ENCODE data around the gene ASTL. TPM values are rescaled to one million over a fixed set of nuclear protein-coding genes. Genes with fewer than 3 reads are reported as not detected.
A peak's percentile ranks its signal among the peaks of the same experiment; 100 is the strongest.

ASTL gene
- total RNA-seq, 2 experiments from 2014 or later = 0.34 TPM; not detected in 1

DNA sequence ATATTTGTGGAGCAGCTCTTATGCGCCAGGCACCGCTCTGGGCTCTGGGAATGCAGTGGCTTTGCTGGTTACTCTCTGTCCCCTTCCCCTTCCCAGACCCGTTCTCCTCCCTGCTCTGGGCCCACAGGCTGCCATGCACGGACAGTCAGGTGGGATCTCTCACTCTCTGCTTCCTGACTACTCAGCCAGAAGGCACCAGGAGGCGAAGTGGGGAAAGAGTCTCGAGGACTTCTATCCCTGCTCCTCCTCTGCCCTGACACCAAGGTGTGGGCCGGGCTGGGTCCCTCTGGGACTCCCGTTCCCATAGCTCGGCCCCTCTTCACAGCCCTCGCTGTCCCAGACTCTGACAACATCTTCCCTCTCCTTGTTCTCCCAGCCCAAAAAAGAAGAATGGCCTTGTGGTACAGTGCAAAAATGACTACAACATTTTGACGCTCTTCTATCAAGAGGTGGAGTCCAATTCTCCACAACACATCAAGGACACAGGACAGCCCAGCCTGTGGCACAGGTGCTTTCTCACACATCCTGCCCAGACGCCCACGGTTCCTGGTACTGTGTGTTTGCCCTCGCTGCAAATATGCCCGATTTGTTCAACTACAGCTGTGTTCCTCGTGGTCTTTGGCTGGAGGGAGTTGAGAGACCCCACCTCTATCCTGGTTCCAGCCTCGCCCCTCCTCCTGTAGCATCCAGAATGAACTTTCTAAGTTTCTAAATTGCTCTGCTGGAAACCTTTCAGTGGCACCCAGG, 21.0 kb upstream of the ASTL start:
- Mint-ChIP-seq H3K27me3 (ENCODE audit: low read depth) (no peaks in the 10 kb centered on the region), H3K4me3 (no peak overlapping the region), H3K9me3 (ENCODE audit: insufficient read depth) (no peaks in the 10 kb centered on the region), H3K4me1 (ENCODE audit: low read depth) (peaks cover 78% of the 10 kb centered on the region), H3K36me3 (ENCODE audit: low read depth) (peaks cover 2% of the 10 kb centered on the region), H3K27ac (peak overlapping the region; percentile 48)
- CTCF ChIA-PET = interaction anchor here (1.0 to 3.7 kb wide), 5 partner anchors 15 to 21 kb away, joined by 4 to 18 read pairs (median 4); partner anchors contain the start of gene ASTL
- ATAC-seq = no peak
- POLR2A ChIA-PET = interaction anchor here (0.9 to 9.1 kb wide), 2 partner anchors 9 to 15 kb away, joined by 3 to 193 read pairs; partner anchors contain the start of gene DUSP2
- DNase-seq = no peak

DNA sequence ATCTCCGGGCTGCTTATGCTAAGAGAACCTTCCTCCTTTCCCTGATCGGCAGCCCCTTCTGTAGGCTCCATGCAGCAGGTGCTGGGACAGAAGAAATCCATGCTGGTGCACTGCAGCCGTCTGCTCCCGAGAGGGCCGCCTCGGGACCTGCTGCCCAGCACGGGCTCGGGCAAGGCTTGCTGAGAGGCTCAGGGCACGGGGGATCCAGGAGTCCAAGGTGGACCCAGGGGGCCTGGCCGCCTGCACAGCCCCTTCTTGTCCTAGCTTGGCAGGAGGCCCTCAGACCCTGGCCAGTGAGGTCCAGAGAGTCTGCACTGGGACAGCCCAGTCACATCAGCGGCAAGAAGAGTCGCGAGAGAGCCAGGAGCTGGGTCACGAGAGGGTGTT, 20.2 kb upstream of the ASTL start:
- POLR2A ChIA-PET = interaction anchor here (0.8 to 9.1 kb wide), 4 partner anchors 9 to 249 kb away, joined by 3 to 193 read pairs (median 3); partner anchors contain the start of genes DUSP2 and STARD7
- Mint-ChIP-seq H3K4me3 (no peak overlapping the region), H3K36me3 (ENCODE audit: low read depth) (peaks cover 2% of the 10 kb centered on the region), H3K27ac (peak overlapping the region; percentile 77), H3K27me3 (ENCODE audit: low read depth) (no peaks in the 10 kb centered on the region), H3K9me3 (ENCODE audit: insufficient read depth) (no peaks in the 10 kb centered on the region), H3K4me1 (ENCODE audit: low read depth) (peaks cover 71% of the 10 kb centered on the region)
- CTCF ChIA-PET = interaction anchor here (1.0 to 3.7 kb wide), 5 partner anchors 12 to 41 kb away, joined by 3 to 18 read pairs (median 5); partner anchors contain the start of gene ASTL
- DNase-seq (no peak), ATAC-seq (no peak)

DNA sequence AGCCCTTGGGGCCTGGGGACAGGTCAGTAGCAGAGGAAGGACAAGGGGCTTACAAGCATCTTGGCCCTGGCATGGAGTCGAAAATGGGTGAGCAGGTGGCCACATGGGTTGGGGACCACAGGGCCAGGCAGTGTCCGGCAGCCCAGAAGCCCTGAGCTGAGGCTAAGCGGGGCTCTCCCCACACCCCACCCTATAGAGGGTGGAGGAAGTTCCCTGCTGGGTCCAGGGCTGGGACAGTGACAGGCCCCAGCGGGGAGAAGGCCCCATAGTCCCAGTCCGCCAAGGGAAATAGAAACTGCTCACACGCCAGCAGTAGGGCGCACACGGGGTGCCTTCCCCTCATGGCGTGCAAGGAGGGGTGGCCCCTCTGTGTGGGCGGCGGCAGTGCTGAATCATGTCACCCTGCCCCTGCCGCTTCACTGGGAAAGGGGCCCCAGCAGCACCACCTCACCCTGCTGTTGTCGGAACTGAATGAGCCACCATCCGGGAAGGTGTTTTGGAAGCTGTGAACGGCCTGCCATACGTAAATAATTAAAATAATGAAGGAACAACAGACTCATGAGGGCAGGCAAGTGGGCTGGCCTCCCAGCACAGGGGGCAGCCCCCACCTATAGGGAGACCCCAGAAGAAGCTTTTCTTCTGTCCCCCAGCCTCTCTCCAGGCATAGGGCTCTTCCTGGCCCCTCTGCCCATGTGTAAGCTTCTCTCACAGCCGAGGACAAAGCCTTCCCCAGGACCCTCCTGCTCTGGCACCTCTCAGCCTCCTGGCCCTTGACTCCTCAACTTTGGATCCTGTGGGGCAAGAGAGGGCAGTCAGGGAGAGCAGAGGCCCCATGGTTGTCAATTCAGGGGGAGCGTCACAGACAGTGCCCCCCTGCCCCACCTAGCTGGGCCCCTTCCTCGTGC, 19.6 kb upstream of the ASTL start:
- no peaks in the 10 kb centered on the region for H3K27me3 Mint-ChIP-seq (ENCODE audit: low read depth)
- ChIA-PET CTCF (interaction anchor here (0.6 to 3.7 kb wide), 7 partner anchors 11 to 41 kb away, joined by 3 to 18 read pairs (median 5); partner anchors contain the start of gene ASTL), POLR2A (interaction anchor here (0.8 to 9.1 kb wide), 4 partner anchors 14 to 249 kb away, joined by 3 to 193 read pairs (median 3); partner anchors contain the start of genes DUSP2 and STARD7)
- peak overlapping the region; percentile 77 for H3K27ac Mint-ChIP-seq
- no peaks in the 10 kb centered on the region for H3K9me3 Mint-ChIP-seq (ENCODE audit: insufficient read depth)
- peaks cover 2% of the 10 kb centered on the region for H3K36me3 Mint-ChIP-seq (ENCODE audit: low read depth)
- peaks cover 66% of the 10 kb centered on the region for H3K4me1 Mint-ChIP-seq (ENCODE audit: low read depth)
- peak; percentile 76 for ATAC-seq
- DNase-seq = peak; percentile 76
- H3K4me3 Mint-ChIP-seq = peak overlapping the region; percentile 47

DNA sequence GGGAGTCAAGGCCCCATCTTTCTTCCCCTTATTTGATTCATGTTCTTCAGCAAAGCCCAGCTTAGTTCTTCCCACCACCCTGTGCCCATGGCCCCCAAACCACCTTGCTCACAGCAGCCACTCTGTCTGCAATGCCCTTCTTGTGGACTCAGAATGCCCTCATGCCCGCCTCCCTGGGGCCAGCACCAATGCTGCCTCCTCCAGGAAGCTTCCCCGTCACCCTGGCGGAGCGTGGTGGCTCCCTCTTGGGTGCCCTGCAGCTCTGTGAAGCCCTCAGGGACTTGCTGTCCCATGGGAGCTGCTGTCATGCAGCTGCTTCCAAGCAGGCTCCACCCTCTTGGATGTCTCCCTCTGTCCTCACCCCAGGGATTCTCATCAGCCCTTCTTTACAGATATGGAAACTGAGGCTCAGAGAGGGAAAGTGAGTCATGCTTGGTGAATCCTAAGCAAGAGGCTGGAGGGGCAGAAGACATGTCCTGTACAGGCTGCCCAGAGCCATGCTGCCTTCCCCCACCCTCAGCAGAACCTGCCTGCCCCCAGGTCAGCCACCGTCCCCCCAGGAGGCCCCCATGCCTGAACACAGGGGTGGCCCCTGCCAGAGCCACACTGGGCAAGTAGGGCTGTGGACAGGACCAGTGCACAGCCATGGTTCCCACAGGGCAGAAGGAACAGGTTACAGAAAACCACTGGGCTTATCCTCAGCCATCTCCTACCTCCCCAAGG, 18.8 kb upstream of the ASTL start:
- peaks cover 63% of the 10 kb centered on the region for H3K4me1 Mint-ChIP-seq (ENCODE audit: low read depth)
- DNase-seq (peak; percentile 27), ATAC-seq (peak; percentile 1)
- ChIA-PET POLR2A (interaction anchor here (1.0 to 9.1 kb wide), 3 partner anchors 13 to 162 kb away, joined by 3 to 193 read pairs (median 5); partner anchors contain the start of genes DUSP2 and STARD7), CTCF (interaction anchor here (1.5 to 3.7 kb wide), 2 partner anchors 17 to 18 kb away, joined by 9 to 17 read pairs; partner anchors contain the start of gene ASTL)
- no peaks in the 10 kb centered on the region for H3K9me3 Mint-ChIP-seq (ENCODE audit: insufficient read depth)
- H3K4me3 Mint-ChIP-seq = peak overlapping the region; percentile 14
- peak overlapping the region; percentile 77 for H3K27ac Mint-ChIP-seq
- H3K27me3 Mint-ChIP-seq (ENCODE audit: low read depth) = no peaks in the 10 kb centered on the region
- peaks cover 2% of the 10 kb centered on the region for H3K36me3 Mint-ChIP-seq (ENCODE audit: low read depth)

DNA sequence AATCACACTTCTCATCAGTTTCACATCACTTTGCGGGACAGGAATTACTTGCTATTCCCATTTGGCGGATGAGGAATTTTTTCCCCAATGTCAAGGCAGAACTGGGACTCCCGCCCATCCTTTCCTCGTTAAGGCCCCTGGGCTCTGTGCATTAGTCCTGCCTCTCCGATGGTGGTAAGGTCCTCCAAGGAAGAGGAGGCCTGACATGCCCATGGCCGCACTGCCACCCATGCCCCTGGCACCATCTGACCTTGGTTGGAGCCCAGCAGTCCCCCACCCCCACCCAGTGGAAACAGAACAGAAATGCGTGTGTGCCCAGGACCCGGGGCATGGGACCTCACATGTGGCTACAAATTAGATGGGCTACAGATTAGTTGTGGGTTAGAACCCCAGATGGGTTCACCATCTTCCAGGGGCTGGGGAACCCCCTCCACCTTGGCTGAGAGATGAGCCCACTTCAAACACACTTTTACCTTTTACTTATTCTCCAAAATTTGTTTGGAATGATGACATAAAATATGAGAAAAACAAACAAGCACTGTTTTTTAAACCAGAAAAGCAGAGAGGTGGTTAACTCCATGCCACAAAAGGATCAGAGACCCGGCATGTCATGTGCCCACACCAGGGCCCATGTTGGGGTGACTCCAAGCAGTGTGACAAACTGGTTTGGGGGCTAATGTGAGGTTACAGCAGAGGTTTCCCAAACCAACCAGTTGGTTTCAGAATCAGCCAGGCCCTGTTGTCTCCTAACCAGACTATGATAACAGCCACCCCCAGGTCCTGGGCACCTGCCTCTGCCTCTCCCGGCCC, 17.9 kb upstream of the ASTL start:
- Mint-ChIP-seq H3K27ac (peak overlapping the region; percentile 77), H3K4me3 (no peak overlapping the region), H3K9me3 (ENCODE audit: insufficient read depth) (no peaks in the 10 kb centered on the region), H3K4me1 (ENCODE audit: low read depth) (peaks cover 67% of the 10 kb centered on the region), H3K36me3 (ENCODE audit: low read depth) (peaks cover 2% of the 10 kb centered on the region), H3K27me3 (ENCODE audit: low read depth) (no peaks in the 10 kb centered on the region)
- CTCF ChIA-PET = interaction anchor here (1.5 kb wide), 3 partner anchors 13 to 18 kb away, joined by 6 to 9 read pairs (median 8); partner anchors contain the start of gene ASTL
- POLR2A ChIA-PET = interaction anchor here (1.7 to 9.1 kb wide), 2 partner anchors 12 to 52 kb away, joined by 5 to 193 read pairs; partner anchors contain the start of genes DUSP2 and STARD7
- DNase-seq (peak; percentile 67), ATAC-seq (peak; percentile 60)

DNA sequence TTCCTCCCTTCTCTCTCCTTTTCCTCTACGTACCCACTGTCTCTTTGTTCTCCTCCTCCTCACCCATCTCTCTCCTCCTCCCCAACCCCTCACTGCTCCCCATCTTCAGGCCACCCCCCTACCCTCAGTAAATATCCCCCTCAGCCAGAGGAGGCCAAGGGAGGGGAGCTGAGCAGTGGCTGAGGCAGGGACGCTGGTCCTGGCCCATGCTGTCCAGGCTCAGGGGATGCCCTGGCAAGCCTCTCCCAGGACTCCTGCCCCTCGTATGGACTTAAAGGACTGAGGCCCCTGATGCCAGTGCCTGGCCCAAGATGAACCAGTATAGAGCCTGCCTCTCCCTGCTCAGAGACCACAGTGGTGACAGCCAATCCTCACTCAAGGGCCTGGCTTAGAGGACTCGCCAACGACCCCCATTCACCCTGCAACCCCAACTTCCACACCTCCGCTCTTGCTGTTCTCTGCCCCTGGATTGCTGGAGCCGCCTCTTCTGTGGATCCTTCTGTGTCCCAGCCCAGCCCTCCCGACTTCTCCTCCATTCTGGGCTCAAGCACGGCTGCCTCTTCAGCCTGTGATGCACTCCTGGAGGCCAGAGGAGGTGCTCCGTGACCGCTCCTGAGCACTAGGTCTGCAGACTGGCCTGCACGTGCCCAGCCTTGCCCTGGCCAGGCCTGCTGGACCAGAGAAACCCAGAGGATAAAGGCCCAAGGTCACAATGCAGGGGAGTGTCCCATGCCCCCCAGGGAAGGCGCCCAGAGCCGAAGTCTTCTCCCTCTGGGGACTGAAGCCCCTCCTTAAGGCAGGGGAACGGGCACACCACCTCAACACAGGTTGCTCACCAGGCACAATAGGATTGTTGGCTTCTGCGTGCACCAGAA, 16.4 kb upstream of the ASTL start:
- Mint-ChIP-seq H3K9me3 (ENCODE audit: insufficient read depth) (no peaks in the 10 kb centered on the region), H3K27ac (peak overlapping the region; percentile 47), H3K4me3 (no peak overlapping the region), H3K4me1 (ENCODE audit: low read depth) (peaks cover 69% of the 10 kb centered on the region), H3K27me3 (ENCODE audit: low read depth) (no peaks in the 10 kb centered on the region), H3K36me3 (ENCODE audit: low read depth) (no peaks in the 10 kb centered on the region)
- ChIA-PET POLR2A (interaction anchor here (1.0 to 1.2 kb wide), 2 partner anchors 9 kb away, joined by 4 to 5 read pairs; partner anchors contain the start of gene DUSP2), CTCF (interaction anchor here (1.5 kb wide), 2 partner anchors 12 to 20 kb away, joined by 6 to 8 read pairs; no protein-coding TSS in a partner anchor)
- no peak for ATAC-seq
- no peak for DNase-seq

DNA sequence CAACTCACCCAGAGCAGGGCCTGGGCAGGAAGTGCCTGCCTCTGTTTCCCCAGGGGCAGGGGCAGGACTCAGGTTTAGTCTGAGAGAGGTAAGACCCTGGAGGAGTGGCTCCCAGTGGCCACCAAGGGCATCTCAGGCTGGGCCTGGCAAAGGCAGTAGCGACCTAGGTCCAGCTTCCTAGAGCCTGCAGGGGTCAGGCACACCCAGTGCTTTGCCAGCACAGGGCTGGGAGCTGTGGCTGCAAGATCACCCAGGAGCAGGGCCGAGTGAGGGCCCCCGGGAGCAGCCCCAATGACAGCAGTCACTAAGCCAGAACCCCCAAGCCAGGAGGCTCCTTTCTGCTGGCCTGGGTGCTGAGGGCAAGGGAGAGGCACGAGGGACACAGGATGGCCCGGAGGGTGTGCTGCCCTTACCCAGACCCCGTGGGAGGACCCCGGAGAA, 15.7 kb upstream of the ASTL start:
- ATAC-seq = no peak
- Mint-ChIP-seq H3K4me1 (ENCODE audit: low read depth) (peaks cover 66% of the 10 kb centered on the region), H3K27me3 (ENCODE audit: low read depth) (no peaks in the 10 kb centered on the region), H3K9me3 (ENCODE audit: insufficient read depth) (no peaks in the 10 kb centered on the region), H3K36me3 (ENCODE audit: low read depth) (no peaks in the 10 kb centered on the region), H3K4me3 (no peak overlapping the region), H3K27ac (no peak overlapping the region)
- no peak for DNase-seq
- ChIA-PET CTCF (interaction anchor here (21.7 kb wide), 1 partner anchor 19 kb away, joined by 674 read pairs; no protein-coding TSS in a partner anchor), POLR2A (interaction anchor here (1.2 kb wide), 1 partner anchor 8 kb away, joined by 4 read pairs; the partner anchor contains the start of gene DUSP2)

DNA sequence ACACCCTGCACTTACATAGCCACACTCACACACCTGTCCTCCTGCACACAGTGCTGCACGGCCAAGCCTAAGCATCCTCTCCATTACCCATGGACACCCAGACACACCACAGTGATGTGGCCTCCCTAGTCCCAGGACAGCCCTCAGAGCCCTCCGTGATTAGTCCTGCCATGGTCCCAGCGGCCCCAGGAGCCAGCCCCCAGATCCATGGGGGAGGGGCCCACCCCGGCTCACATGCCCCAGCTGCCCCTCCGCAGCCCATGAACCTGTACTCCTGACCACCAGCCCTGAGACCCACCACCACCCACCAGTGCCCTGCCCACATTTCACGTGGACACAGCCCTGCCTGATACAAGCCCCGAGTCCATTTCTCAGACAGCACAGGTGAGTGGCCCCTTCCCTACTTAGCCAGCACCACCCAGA, 15.0 kb upstream of the ASTL start:
- Mint-ChIP-seq H3K36me3 (ENCODE audit: low read depth) (no peaks in the 10 kb centered on the region), H3K27ac (peak overlapping the region; percentile 3), H3K4me3 (no peak overlapping the region), H3K27me3 (ENCODE audit: low read depth) (no peaks in the 10 kb centered on the region), H3K9me3 (ENCODE audit: insufficient read depth) (no peaks in the 10 kb centered on the region), H3K4me1 (ENCODE audit: low read depth) (peaks cover 66% of the 10 kb centered on the region)
- no peak for ATAC-seq
- POLR2A ChIA-PET = no interaction called here
- CTCF ChIA-PET = interaction anchor here (1.7 to 21.7 kb wide), 2 partner anchors 10 to 20 kb away, joined by 5 to 674 read pairs; no protein-coding TSS in a partner anchor
- DNase-seq = no peak

DNA sequence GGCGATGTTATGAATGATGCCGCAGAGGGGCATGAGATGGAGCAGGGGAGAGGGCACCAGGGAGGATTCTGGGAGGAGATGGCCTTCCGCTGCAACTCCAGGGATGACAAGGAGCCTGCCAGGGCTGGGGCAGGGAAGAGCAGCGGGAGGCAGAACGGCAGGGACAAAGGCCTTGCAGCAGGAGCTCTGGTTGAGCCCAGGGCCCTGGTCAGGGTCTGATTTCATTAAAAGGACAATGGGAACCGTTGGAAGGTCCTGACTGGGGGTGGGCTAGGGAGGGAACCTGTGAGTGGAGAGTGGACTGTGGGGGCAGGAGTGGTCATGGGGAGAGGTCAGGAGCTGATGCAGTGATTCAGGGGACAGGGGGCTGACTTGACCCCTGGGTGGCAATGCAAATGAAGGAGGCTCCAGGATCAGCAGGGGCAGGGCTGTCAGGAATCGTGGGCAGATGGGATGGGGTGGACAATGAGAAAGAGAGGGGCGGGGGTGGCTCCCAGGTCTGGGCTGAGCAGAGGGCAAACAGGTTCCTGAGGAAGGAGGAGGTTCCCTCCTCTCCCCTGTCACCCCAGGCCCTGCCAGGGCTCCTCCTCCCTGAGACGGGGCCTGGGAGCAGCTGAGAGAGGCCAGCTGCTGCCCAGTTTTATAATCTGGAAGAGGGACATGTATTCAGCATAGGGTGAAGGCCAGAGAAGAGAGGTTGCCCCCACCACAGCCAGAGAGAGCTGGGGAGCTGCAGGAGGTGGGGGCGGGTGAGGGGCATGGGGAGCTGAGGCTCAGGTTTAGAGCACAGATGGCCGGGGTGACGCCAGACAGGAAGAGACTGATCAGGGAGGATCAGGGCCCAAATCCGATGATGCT, 14.2 kb upstream of the ASTL start:
- Mint-ChIP-seq H3K27ac (peak overlapping the region; percentile 58), H3K36me3 (ENCODE audit: low read depth) (no peaks in the 10 kb centered on the region), H3K27me3 (ENCODE audit: low read depth) (no peaks in the 10 kb centered on the region), H3K9me3 (ENCODE audit: insufficient read depth) (no peaks in the 10 kb centered on the region), H3K4me3 (no peak overlapping the region), H3K4me1 (ENCODE audit: low read depth) (peaks cover 66% of the 10 kb centered on the region)
- ATAC-seq (no peak), DNase-seq (no peak)
- ChIA-PET POLR2A (interaction anchor here (0.6 to 1.0 kb wide), 2 partner anchors 11 to 161 kb away, joined by 3 to 4 read pairs; partner anchors contain the start of gene ANKRD36C), CTCF (interaction anchor here (1.6 to 21.7 kb wide), 3 partner anchors 9 to 20 kb away, joined by 5 to 674 read pairs (median 7); no protein-coding TSS in a partner anchor)

All from activated CD8-positive, alpha-beta T cell treated with anti-CD3 and anti-CD28 coated beads, Interleukin-2, amount 10 ng/mL, durations not matched to agents 7 days and 5 days (primary cell).